Astrocyte of the cerebellum (primary cell): ENCODE data around the gene STAMBPL1.

Source experiments
- DNase-seq: peaks from one replicate; pipeline ENCODE4 v3.0.0-alpha.2; 2011; ENCODE audit warnings: low read depth
- H3K4me3 ChIP-seq: 2 replicates; pipeline ENCODE4 v1.5.1; 2011; ENCODE audit warnings: mild to moderate bottlenecking, low read depth, low read length, moderate library complexity
- in situ Hi-C: cut with HindIII; loops from 2 replicates; pipeline ENCODE4 v1.10.0; 2017; ENCODE audit warnings: low sequenced_read_pairs
- TF ChIP-seq, protein P1 (sequence below): IDR thresholded peaks from 2 replicates; pipeline ENCODE4 v1.5.1; 2012; ENCODE audit warnings: low read length, low read depth, moderate library complexity, mild to moderate bottlenecking; ENCODE audit errors: missing control alignments

Gene STAMBPL1

DNA sequence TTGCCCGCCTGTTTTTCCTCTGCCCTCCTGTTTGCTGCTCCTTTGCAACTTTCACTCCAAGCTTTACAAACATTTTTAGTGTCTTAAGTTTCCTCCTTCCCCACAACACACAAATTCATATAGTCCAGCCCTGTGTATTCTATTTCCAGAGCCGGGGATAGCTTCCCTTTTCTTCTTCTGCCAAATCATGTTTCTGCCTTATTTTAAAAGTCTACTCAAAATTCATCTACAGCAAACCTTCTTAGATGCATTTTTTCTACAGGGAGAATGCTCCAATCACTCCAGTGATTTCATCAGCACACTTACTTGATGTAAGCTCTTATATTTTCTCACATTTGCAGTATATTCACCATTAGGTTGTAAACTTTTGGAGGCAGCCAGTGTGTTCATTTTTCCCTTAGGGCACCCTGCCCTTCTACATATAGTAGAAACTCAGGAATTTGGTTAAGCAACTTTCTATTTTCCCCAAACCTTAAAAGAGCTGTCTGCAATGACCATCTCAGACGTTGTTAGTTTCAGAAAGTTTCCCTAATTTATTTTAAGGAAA is 84.9 kb downstream of the STAMBPL1 start:
- H3K4me3 ChIP-seq, result no peak overlapping the region
- in situ Hi-C loops, result no loop called here
- TF ChIP-seq, protein P1, sequence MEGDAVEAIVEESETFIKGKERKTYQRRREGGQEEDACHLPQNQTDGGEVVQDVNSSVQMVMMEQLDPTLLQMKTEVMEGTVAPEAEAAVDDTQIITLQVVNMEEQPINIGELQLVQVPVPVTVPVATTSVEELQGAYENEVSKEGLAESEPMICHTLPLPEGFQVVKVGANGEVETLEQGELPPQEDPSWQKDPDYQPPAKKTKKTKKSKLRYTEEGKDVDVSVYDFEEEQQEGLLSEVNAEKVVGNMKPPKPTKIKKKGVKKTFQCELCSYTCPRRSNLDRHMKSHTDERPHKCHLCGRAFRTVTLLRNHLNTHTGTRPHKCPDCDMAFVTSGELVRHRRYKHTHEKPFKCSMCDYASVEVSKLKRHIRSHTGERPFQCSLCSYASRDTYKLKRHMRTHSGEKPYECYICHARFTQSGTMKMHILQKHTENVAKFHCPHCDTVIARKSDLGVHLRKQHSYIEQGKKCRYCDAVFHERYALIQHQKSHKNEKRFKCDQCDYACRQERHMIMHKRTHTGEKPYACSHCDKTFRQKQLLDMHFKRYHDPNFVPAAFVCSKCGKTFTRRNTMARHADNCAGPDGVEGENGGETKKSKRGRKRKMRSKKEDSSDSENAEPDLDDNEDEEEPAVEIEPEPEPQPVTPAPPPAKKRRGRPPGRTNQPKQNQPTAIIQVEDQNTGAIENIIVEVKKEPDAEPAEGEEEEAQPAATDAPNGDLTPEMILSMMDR, result no peak
- DNase-seq, result no peak

DNA sequence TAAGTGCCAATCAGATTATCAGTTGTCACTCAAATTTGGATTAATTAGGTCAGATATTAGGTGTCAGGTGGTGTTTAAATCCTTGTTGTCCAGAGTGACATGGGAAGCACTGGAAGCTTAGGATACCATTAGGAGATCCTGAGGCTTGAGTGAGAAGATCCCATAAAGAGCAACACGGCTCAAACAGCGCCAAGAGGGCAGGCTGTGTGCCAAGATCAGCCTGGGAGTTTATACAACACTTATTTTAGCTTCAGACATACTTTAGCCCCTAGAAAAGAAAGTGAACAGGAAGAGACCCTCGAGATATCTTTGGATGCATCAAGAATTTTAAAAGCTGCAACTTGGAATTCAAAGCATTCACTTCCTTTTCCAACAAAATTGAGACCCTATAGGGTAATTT is 86.8 kb downstream of the STAMBPL1 start:
- TF ChIP-seq, protein P1, result no peak
- H3K4me3 ChIP-seq, result no peak overlapping the region
- DNase-seq, result no peak
- in situ Hi-C loops, result no loop called here

DNA sequence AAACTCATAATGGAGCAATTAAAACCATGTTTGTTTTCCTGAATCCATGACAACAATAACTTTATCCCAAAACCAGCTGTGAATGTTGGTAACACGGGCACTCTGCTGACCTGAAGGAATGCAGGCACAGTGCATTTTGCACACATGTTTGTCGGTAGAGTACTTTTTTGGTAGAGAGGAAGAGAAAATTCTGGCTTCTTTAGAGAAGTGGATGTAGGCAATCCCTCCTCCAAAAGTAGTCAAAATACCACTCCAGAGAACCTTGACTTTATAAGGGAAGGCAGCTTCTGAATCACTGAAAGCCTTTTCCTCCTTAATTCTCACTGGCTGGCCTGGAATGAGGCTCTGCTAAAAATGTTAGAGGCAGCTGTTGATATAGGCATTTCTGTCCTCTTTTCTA is 88.3 kb downstream of the STAMBPL1 start:
- no peak for DNase-seq
- H3K4me3 ChIP-seq, result no peak overlapping the region
- in situ Hi-C loops, result no loop called here
- TF ChIP-seq, protein P1, result no peak

DNA sequence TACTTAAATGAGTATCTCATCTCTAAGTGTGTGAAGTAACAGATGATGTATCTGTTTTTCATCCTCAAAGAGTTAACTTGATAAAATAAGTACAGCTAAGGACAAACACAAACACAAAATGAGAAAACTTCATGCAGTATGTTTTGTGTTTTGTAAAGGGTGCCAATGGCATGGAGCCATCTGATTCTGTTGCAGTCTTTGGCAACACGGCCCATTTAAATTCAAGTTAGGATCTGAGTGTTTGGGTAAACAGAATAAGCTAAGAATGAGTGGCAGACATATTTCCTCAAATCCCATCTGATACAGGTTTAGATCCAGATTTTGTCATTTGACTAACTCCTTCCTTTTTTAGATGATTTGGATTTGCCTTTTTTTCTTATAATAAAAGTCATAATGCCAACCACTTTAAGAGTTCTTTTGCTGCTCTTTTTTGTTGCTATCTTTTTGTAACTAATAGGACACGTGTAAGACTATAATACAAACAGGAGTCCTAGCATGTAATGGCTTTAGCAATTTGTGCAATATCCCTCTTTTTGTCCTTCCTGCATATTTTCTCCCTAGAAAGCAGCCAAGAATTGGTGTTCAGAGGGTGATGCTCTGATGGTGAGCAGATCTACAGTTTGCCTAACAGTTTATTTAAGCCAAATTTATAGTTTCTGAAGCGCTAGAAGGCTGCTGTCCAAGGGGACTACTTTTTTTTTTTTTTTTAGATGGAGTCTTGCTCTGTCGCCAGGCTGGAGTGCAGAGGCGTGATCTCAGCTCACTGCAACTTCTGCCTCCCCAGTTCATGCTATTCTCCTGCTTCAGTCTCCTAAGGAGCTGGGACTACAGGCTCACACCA is 91.4 kb downstream of the STAMBPL1 start:
- TF ChIP-seq, protein P1, result no peak
- no peak for DNase-seq
- in situ Hi-C loops, result no loop called here
- H3K4me3 ChIP-seq, result no peak overlapping the region
